OCI-LY3 (cell line): ENCODE results near the gene HOXD12.

Experiments used
- H2AFZ ChIP-seq: fragments of 200-600, 300-600 bp; shearing (Covaris generic); 2 replicates; pipeline ENCODE4 v1.6.0; 2014; ENCODE audit warnings: antibody characterized with exemption, low read depth, low read length
- H3K27ac ChIP-seq: fragments of 200-600, 300-600 bp; sonication (generic); 2 replicates; pipeline ENCODE4 v1.5.1; 2014; ENCODE audit warnings: mild to moderate bottlenecking, low read length, moderate library complexity, mixed read lengths
- H3K27me3 ChIP-seq: fragments of 200-600, 300-600 bp; sonication (generic); 2 replicates; pipeline ENCODE4 v1.6.1; 2014; ENCODE audit warnings: low read depth, low read length, mixed read lengths
- H3K36me3 ChIP-seq: fragments of 200-600, 300-600 bp; sonication (generic); replicated peaks from 2 replicates; pipeline ENCODE3; 2014; ENCODE audit warnings: low read depth, low read length, mixed read lengths
- H3K4me1 ChIP-seq: fragments of 300-600, 200-600 bp; sonication (generic); 2 replicates; pipeline ENCODE4 v1.6.1; 2014; ENCODE audit warnings: low read length, mixed read lengths
- H3K4me2 ChIP-seq: fragments of 200-600, 300-600 bp; sonication (generic); 2 replicates; pipeline ENCODE4 v1.6.1; 2014; ENCODE audit warnings: low read length, mixed read lengths
- H3K4me3 ChIP-seq: fragments of 300-600, 200-600 bp; sonication (generic); 2 replicates; pipeline ENCODE4 v1.5.1; 2014; ENCODE audit warnings: antibody characterized with exemption, mild to moderate bottlenecking, low read length, moderate library complexity
- H3K79me2 ChIP-seq: fragments of 300-600, 200-600 bp; shearing (Covaris generic); 2 replicates; pipeline ENCODE4 v1.6.1; 2014; ENCODE audit warnings: mild to moderate bottlenecking, low read length, mixed read lengths
- H3K9ac ChIP-seq: fragments of 300-600, 200-600 bp; shearing (Covaris generic); 2 replicates; pipeline ENCODE4 v1.6.0; 2014; ENCODE audit warnings: mild to moderate bottlenecking, low read length, moderate library complexity
- H3K9me3 ChIP-seq: fragments of 200-600, 300-600 bp; shearing (Covaris generic); 2 replicates; pipeline ENCODE4 v1.6.1; 2014; ENCODE audit warnings: low read length, mixed read lengths; ENCODE audit not compliant: insufficient read depth
- H4K20me1 ChIP-seq: fragments of 200-600, 300-600 bp; sonication (generic); 2 replicates; pipeline ENCODE4 v1.6.1; 2016; ENCODE audit warnings: low read length, mixed read lengths; ENCODE audit not compliant: insufficient read depth
- CTCF ChIP-seq: fragments of 200-600, 300-600 bp; sonication (generic); IDR thresholded peaks from 2 replicates; pipeline ENCODE4 v1.5.1; 2014; ENCODE audit warnings: antibody characterized with exemption, low read length, low read depth
- EZH2phosphoT487 ChIP-seq: fragments of 200-600 bp; shearing (Covaris generic); IDR thresholded peaks from 2 replicates; pipeline ENCODE4 v1.6.1; 2018; ENCODE audit warnings: antibody characterized with exemption, mixed run types, low read depth

HOXD12 gene

GRCh38 chr2:176076796-176077195 lies 22.8 kb upstream of the HOXD12 start:
- H3K9me3 ChIP-seq = no peaks in the 10 kb centered on the region
- no peaks in the 10 kb centered on the region for H4K20me1 ChIP-seq
- no peaks in the 10 kb centered on the region for H3K27me3 ChIP-seq
- no peak overlapping the region for H3K4me3 ChIP-seq
- H3K4me1 ChIP-seq = no peaks in the 10 kb centered on the region
- H3K9ac ChIP-seq = no peak overlapping the region
- H3K36me3 ChIP-seq = no peaks in the 10 kb centered on the region
- TF ChIP-seq CTCF (no peak), EZH2phosphoT487 (no peak)
- H2AFZ ChIP-seq = no peak overlapping the region
- H3K4me2 ChIP-seq = no peak overlapping the region
- H3K79me2 ChIP-seq = no peaks in the 10 kb centered on the region
- no peak overlapping the region for H3K27ac ChIP-seq

- Histone ChIP-seq H3K4me2 (no peak overlapping the region), H3K9ac (no peak overlapping the region), H2AFZ (no peak overlapping the region)
Measured at GRCh38 chr2:176078541-176079284, 20.9 kb upstream of the HOXD12 start.

GRCh38 chr2:176079285-176079830 lies 20.2 kb upstream of the HOXD12 start:
- H3K27ac ChIP-seq = no peak overlapping the region
- H3K27me3 ChIP-seq = no peaks in the 10 kb centered on the region
- no peaks in the 10 kb centered on the region for H3K36me3 ChIP-seq
- no peak overlapping the region for H2AFZ ChIP-seq
- no peak overlapping the region for H3K4me2 ChIP-seq
- TF ChIP-seq EZH2phosphoT487 = no peak
- H3K4me3 ChIP-seq = no peak overlapping the region
- H3K9me3 ChIP-seq = no peaks in the 10 kb centered on the region
- H3K79me2 ChIP-seq = no peaks in the 10 kb centered on the region
- no peak overlapping the region for H3K9ac ChIP-seq
- H3K4me1 ChIP-seq = no peaks in the 10 kb centered on the region
- no peaks in the 10 kb centered on the region for H4K20me1 ChIP-seq

More at GRCh38 chr2:176078541-176079284, 20.9 kb upstream of the HOXD12 start:
- H3K4me1 ChIP-seq = no peaks in the 10 kb centered on the region
- no peak overlapping the region for H3K27ac ChIP-seq
- no peaks in the 10 kb centered on the region for H3K9me3 ChIP-seq
- no peak for TF ChIP-seq EZH2phosphoT487
- no peak for TF ChIP-seq CTCF
- H3K27me3 ChIP-seq = no peaks in the 10 kb centered on the region
- H4K20me1 ChIP-seq = no peaks in the 10 kb centered on the region
- H3K4me3 ChIP-seq = no peak overlapping the region
- H3K36me3 ChIP-seq = no peaks in the 10 kb centered on the region
- no peaks in the 10 kb centered on the region for H3K79me2 ChIP-seq

- Histone ChIP-seq H3K4me2 (no peak overlapping the region), H3K27ac (no peak overlapping the region), H3K9ac (no peak overlapping the region), H3K4me3 (no peak overlapping the region), H3K4me1 (no peaks in the 10 kb centered on the region), H2AFZ (no peak overlapping the region), H3K79me2 (no peaks in the 10 kb centered on the region), H3K9me3 (no peaks in the 10 kb centered on the region), H4K20me1 (no peaks in the 10 kb centered on the region), H3K27me3 (no peaks in the 10 kb centered on the region), H3K36me3 (no peaks in the 10 kb centered on the region)
- TF ChIP-seq EZH2phosphoT487 = no peak
- TF ChIP-seq CTCF = no peak
Measured at GRCh38 chr2:176079831-176080539, 19.6 kb upstream of the HOXD12 start.
